HUES6 (cell line): Measurements from ENCODE around the gene GPR158.
A peak's percentile ranks its signal among the peaks of the same experiment; 100 is the strongest.

ENCODE experiments used
- H3K27ac ChIP-seq: 2 replicates; pipeline ENCODE4 v1.7.0; 2013; ENCODE audit warnings: low read depth, mild to moderate bottlenecking, low read length, inconsistent platforms
- H3K27me3 ChIP-seq: 2 replicates; pipeline ENCODE4 v1.6.1; 2013; ENCODE audit warnings: low read length; ENCODE audit not compliant: control insufficient read depth, insufficient read depth
- H3K36me3 ChIP-seq: 2 replicates; pipeline ENCODE4 v1.6.1; 2013; ENCODE audit warnings: low read length; ENCODE audit not compliant: control insufficient read depth, insufficient read depth
- H3K4me1 ChIP-seq: 2 replicates; pipeline ENCODE4 v1.6.1; 2013; ENCODE audit warnings: low read length; ENCODE audit not compliant: control insufficient read depth, insufficient read depth
- H3K4me3 ChIP-seq: 2 replicates; pipeline ENCODE4 v1.5.1; 2013; ENCODE audit warnings: low read depth, low read length
- H3K9ac ChIP-seq: one replicate; pipeline ENCODE4 v1.6.1; 2013; ENCODE audit warnings: mild to moderate bottlenecking, low read length
- H3K9me3 ChIP-seq: 2 replicates; pipeline ENCODE4 v1.6.1; 2013; ENCODE audit warnings: low read depth, low read length; ENCODE audit not compliant: control insufficient read depth, insufficient read depth

GPR158 gene

DNA sequence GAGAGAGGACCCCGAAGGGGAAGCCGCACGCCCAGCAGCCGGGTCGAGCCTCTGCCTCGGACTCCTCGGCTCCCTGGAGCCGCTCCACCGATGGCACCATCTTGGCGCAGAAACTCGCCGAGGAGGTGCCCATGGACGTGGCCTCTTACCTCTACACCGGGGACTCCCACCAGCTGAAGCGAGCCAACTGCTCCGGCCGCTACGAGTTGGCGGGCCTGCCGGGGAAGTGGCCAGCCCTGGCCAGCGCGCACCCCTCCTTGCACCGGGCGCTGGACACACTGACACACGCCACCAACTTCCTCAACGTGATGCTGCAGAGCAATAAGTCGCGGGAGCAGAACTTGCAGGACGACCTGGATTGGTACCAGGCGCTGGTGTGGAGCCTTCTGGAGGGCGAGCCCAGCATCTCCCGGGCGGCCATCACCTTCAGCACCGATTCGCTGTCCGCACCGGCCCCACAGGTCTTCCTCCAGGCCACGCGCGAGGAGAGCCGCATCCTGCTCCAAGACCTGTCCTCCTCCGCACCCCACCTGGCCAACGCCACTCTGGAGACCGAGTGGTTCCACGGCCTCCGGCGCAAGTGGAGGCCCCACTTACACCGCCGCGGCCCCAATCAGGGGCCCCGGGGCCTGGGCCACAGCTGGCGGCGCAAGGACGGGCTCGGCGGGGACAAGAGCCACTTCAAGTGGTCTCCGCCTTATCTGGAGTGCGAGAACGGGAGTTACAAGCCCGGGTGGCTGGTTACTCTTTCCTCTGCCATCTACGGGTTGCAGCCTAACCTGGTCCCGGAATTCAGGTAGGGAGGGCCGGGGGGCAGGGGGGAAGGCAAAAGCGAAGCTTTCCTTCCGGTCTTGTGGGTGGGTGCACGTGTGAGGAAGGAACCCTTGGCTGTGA lies 973 bp downstream of the GPR158 start:
- H3K9ac ChIP-seq = no peak overlapping the region
- peaks cover 70% of the 10 kb centered on the region for H3K27me3 ChIP-seq
- H3K9me3 ChIP-seq = no peaks in the 10 kb centered on the region
- H3K36me3 ChIP-seq = no peaks in the 10 kb centered on the region
- no peak overlapping the region for H3K27ac ChIP-seq
- H3K4me3 ChIP-seq = peak overlapping the region; percentile 92
- peaks cover 6% of the 10 kb centered on the region; the same call in 1 of the 2 replicates for H3K4me1 ChIP-seq

- H3K9me3 ChIP-seq = no peaks in the 10 kb centered on the region
- H3K36me3 ChIP-seq = no peaks in the 10 kb centered on the region
- peak overlapping the region; percentile 43 for H3K9ac ChIP-seq
- no peak overlapping the region for H3K27ac ChIP-seq
- H3K4me1 ChIP-seq = peaks cover 6% of the 10 kb centered on the region; the same call in 1 of the 2 replicates
- H3K27me3 ChIP-seq = peaks cover 66% of the 10 kb centered on the region
- peak overlapping the region; percentile 92 for H3K4me3 ChIP-seq
These were observed 1.7 kb downstream of the GPR158 start for GRCh38 chr10:25176421-25176968.

- H3K27ac ChIP-seq = no peak overlapping the region
- H3K27me3 ChIP-seq = peaks cover 59% of the 10 kb centered on the region
- no peak overlapping the region for H3K9ac ChIP-seq
- peak overlapping the region; percentile 92 for H3K4me3 ChIP-seq
- no peaks in the 10 kb centered on the region for H3K9me3 ChIP-seq
- no peaks in the 10 kb centered on the region for H3K36me3 ChIP-seq
- peaks cover 6% of the 10 kb centered on the region; the same call in 1 of the 2 replicates for H3K4me1 ChIP-seq
These were observed 2.4 kb downstream of the GPR158 start for GRCh38 chr10:25177093-25177753.

GRCh38 chr10:25177754-25178135 lies 2.9 kb downstream of the GPR158 start:
- Histone ChIP-seq H3K36me3 (no peaks in the 10 kb centered on the region), H3K9ac (no peak overlapping the region), H3K27me3 (peaks cover 55% of the 10 kb centered on the region), H3K9me3 (no peaks in the 10 kb centered on the region), H3K4me3 (no peak overlapping the region), H3K4me1 (peaks cover 6% of the 10 kb centered on the region; the same call in 1 of the 2 replicates), H3K27ac (no peak overlapping the region)

- Histone ChIP-seq H3K36me3 (no peaks in the 10 kb centered on the region), H3K4me1 (peaks cover 6% of the 10 kb centered on the region; the same call in 1 of the 2 replicates), H3K4me3 (no peak overlapping the region), H3K9me3 (no peaks in the 10 kb centered on the region), H3K9ac (no peak overlapping the region), H3K27me3 (peaks cover 49% of the 10 kb centered on the region), H3K27ac (no peak overlapping the region)
These were observed 3.6 kb downstream of the GPR158 start for GRCh38 chr10:25178411-25178810.

DNA sequence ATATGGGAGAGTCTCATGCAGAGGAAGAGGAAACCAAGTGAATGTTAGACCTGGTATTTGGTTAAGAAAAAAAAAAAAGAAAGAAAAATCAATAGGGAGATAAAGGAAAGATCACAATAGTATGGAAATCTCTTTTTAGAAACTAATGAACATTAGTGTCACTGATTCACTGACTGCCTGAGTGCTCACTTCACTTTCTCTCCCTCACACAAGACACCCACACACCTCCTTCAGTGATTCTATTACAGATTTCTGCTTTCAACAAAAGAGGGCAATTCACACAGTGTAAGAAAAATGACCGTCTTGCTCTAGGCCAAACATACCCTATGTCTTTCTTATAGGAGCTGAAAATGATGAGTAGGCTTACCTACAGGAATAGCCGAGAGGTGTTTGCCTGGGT lies 6.0 kb downstream of the GPR158 start:
- peaks cover 6% of the 10 kb centered on the region; the same call in 1 of the 2 replicates for H3K4me1 ChIP-seq
- no peak overlapping the region for H3K27ac ChIP-seq
- peaks cover 29% of the 10 kb centered on the region for H3K27me3 ChIP-seq
- H3K4me3 ChIP-seq = no peak overlapping the region
- H3K9ac ChIP-seq = no peak overlapping the region
- H3K36me3 ChIP-seq = no peaks in the 10 kb centered on the region
- H3K9me3 ChIP-seq = no peaks in the 10 kb centered on the region

GRCh38 chr10:25182636-25183035 lies 7.8 kb downstream of the GPR158 start:
- no peak overlapping the region for H3K4me3 ChIP-seq
- H3K4me1 ChIP-seq = no peaks in the 10 kb centered on the region
- H3K27ac ChIP-seq = no peak overlapping the region
- peaks cover 11% of the 10 kb centered on the region for H3K27me3 ChIP-seq
- no peaks in the 10 kb centered on the region for H3K9me3 ChIP-seq
- H3K9ac ChIP-seq = no peak overlapping the region
- H3K36me3 ChIP-seq = no peaks in the 10 kb centered on the region

DNA sequence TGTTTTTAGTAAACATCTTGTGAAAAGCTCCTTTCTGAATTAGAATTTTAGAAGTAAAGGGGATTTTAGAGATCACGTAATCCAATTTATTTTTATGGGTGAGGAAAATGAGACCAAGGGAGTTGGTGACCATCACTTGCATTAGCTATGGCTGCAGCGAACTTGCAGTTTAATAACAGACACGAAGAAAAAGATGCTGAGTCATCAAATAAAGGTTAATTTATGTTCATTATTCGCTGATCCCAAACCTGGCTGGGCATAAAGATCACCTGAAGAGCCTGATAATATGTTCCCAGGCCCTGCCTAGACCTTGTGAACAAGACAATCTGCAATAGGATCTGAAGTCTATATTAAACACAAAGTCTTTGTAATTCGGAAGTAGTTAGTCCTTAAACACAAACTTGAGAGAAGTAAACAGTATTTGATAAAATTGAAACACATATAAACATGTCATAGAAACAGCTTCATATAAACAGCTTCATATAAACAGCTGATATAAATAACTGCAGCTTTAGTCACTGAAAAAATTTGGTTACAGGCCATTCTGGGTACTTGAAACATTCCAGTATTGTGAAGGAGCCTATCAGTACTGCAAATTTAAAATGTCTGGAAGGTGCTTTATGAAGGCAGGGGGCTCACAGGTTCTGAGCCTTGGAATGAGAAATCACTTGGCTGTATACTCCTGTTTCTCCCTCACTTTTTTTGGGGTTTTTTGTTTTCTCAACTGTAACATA lies 16.5 kb downstream of the GPR158 start:
- no peaks in the 10 kb centered on the region for H3K4me1 ChIP-seq
- H3K27ac ChIP-seq = no peak overlapping the region
- H3K4me3 ChIP-seq = no peak overlapping the region
- no peak overlapping the region for H3K9ac ChIP-seq
- no peaks in the 10 kb centered on the region for H3K9me3 ChIP-seq
- no peaks in the 10 kb centered on the region for H3K27me3 ChIP-seq
- H3K36me3 ChIP-seq = no peaks in the 10 kb centered on the region

DNA sequence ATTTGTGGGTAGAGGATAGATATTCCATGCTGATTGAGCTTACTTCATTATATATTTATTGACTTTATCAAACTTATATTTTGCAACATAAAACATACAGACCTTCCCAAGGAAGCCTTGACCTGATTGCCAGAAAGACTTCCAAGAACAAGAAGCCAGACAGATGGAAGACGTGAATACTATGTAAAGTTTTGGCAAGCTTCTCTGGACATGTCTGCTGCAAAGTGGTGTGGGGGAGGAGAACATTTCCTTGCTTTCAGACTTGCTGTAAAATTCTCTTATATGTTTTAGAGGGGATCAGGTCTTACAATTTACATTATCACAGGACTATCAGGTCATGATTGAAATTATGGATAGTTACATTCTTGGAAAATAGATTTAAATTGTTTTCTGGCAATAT lies 23.4 kb downstream of the GPR158 start:
- H3K27me3 ChIP-seq = no peaks in the 10 kb centered on the region
- H3K9ac ChIP-seq = no peak overlapping the region
- no peaks in the 10 kb centered on the region for H3K4me1 ChIP-seq
- H3K4me3 ChIP-seq = no peak overlapping the region
- H3K27ac ChIP-seq = no peak overlapping the region
- H3K9me3 ChIP-seq = no peaks in the 10 kb centered on the region
- no peaks in the 10 kb centered on the region for H3K36me3 ChIP-seq

GRCh38 chr10:25206693-25207414 lies 32.1 kb downstream of the GPR158 start:
- no peaks in the 10 kb centered on the region for H3K36me3 ChIP-seq
- no peak overlapping the region for H3K27ac ChIP-seq
- peaks cover 3% of the 10 kb centered on the region; the same call in 1 of the 2 replicates for H3K4me1 ChIP-seq
- H3K9me3 ChIP-seq = no peaks in the 10 kb centered on the region
- H3K9ac ChIP-seq = no peak overlapping the region
- H3K27me3 ChIP-seq = no peaks in the 10 kb centered on the region
- no peak overlapping the region for H3K4me3 ChIP-seq
